Stimulated activated naive CD4-positive, alpha-beta T cell (primary cell): Measurements from ENCODE around the gene KIAA0930.
"Not testable (repeated sequence)": the region's sequence is repeated elsewhere in the genome, so short reads cannot be mapped to it uniquely, and the experiment has no call there.

Experiments
- DNase-seq, 6 experiments: peaks; one replicate each; lab custom pipeline; 2025; lab: John Stamatoyannopoulos, UW

The KIAA0930 gene

GRCh38 chr22:45262931-45263462 lies 22.3 kb upstream of the KIAA0930 start:
- no peak for DNase-seq

- no peak for DNase-seq
These were observed 21.7 kb upstream of the KIAA0930 start for GRCh38 chr22:45262195-45262930.

- no peak for DNase-seq
These were observed 20.9 kb upstream of the KIAA0930 start for GRCh38 chr22:45261407-45262088.

GRCh38 chr22:45260395-45260759 lies 19.7 kb upstream of the KIAA0930 start:
- DNase-seq, result not testable (repeated sequence)

GRCh38 chr22:45259754-45260394 lies 19.2 kb upstream of the KIAA0930 start:
- no peak for DNase-seq

GRCh38 chr22:45257941-45258340 lies 17.2 kb upstream of the KIAA0930 start:
- not testable (repeated sequence) for DNase-seq

GRCh38 chr22:45254789-45255278 lies 14.1 kb upstream of the KIAA0930 start:
- no peak for DNase-seq

- no peak for DNase-seq
These were observed 13.7 kb upstream of the KIAA0930 start for GRCh38 chr22:45254388-45254787.

GRCh38 chr22:45253039-45253641 lies 12.4 kb upstream of the KIAA0930 start:
- no peak for DNase-seq

GRCh38 chr22:45251825-45252224 lies 11.1 kb upstream of the KIAA0930 start:
- no peak for DNase-seq

- no peak for DNase-seq
These were observed 8.3 kb upstream of the KIAA0930 start for GRCh38 chr22:45248832-45249561.

GRCh38 chr22:45246060-45246985 lies 5.6 kb upstream of the KIAA0930 start:
- no peak for DNase-seq

GRCh38 chr22:45244916-45245315 lies 4.2 kb upstream of the KIAA0930 start:
- DNase-seq, result no peak

GRCh38 chr22:45242778-45243191 lies 2.1 kb upstream of the KIAA0930 start:
- DNase-seq, result no peak

GRCh38 chr22:45240104-45240809 lies 437 bp downstream of the KIAA0930 start:
- peak; percentile 12 to 65 (median 46) for DNase-seq

- no peak for DNase-seq
These were observed 1.0 kb downstream of the KIAA0930 start for GRCh38 chr22:45239681-45240051.

GRCh38 chr22:45238957-45239680 lies 1.6 kb downstream of the KIAA0930 start:
- DNase-seq, result no peak

GRCh38 chr22:45238076-45238956 lies 2.4 kb downstream of the KIAA0930 start:
- no peak for DNase-seq
